ENCODE results near the gene PIK3C2A.

Gene PIK3C2A

DNA sequence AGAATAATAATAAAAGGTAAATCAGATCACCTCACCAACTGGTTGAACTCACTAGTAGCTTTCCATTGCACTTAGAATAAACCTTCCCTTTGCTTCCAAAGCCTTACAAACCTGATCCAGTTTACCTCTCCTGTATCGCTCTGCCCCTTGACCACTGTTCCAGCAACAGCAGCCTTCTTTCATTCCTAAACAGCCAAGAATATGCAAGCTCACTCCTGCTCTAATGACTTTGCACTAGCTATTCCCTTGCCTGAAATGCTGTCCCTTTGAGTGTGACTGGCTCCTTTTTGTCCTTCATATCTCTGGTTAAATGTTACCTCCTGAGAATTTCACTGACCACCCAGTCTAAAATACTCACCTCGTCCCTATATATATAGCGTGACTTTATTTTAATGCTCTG is 9.6 kb upstream of the PIK3C2A start:
- no peak for DNase-seq (ENCODE audit: low read depth)

DNA sequence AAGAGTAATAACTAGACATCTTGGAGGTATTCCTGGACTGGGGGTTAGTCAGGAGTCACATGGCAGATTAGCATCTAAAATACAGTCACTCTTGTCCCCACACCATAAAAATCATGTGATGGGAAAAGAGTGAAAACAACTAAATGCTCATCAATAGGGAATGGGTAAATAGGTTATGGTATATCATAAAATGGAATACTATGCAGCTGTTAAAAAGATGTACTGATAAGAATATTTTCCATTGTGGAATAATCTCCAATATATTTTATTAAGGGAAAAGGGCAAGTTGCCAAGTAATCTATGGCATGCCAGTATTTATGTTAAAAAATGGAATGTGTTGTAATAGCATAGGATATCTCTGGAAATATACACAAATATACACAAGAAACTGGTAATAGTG is 6.6 kb upstream of the PIK3C2A start:
- no peak for DNase-seq (ENCODE audit: low read depth)

DNA sequence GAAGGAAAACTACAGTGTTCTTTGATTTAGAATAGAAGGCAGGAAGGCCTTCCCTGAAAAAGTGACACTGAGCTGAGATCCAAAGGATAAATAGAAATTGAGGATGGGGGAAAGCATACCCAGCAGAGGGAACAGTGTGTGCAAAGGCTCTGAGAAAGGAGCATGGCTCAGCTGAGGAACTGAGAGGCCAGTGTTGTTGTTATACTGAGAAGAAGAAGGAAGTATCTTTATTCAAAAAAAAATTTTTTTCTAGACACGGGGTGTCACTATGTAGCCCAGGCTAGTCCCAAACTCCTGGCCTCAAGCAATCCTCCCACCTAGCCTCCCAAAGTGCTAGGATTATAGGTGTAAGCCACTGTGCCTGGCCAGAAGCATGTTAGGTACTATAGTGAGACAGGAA is 3.5 kb upstream of the PIK3C2A start:
- no peak for DNase-seq (ENCODE audit: low read depth)

DNA sequence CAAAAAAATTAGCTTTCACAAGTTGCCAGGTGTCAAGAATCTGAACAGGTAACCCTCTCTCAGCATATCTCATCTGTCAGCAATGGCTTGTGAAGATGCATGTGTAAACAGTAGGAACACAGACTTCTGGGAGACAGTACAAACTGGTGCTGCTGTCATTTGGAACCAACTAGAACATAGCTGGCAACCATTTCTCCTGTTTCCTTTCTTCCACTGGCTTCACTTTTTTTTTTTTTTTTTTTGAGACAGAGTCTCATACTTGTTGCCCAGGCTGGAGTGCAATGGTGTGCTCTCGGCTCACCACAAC is 2.1 kb upstream of the PIK3C2A start:
- no peak for DNase-seq (ENCODE audit: low read depth)

DNA sequence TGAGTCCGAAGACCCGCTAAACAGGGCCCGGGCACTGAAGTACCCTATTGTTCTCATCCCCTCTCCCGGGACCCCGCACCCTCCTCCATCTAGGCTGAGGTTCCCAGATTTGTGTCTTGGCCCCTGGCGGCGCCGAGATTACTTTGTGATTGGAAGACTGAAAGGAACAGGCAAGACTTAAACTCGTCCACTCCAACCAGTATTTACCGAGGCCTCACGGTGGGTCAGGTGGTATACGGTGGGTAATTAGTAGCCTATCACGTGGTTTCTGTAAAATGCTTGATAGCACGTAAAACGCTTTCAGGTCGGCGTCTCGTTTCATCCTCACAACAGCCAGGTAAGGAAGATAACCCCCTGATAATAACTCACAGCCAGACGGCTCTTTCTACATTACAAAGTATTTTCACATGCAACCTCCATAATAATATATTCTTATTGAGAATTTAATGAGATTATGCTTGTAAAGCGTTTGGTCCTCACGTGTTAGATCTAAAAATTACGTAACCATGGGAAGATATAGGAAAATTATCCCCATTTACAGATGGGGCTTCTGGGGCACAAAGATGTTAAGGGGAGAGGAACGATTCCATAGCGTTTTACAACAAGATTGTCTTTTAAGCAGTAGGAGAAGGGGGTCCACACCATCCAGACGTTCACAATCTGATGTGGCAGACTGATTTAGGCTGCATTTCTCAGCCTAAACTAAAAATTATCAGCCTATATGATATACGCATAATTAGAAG is 642 bp upstream of the PIK3C2A start:
- DNase-seq (ENCODE audit: low read depth) = no peak

DNA sequence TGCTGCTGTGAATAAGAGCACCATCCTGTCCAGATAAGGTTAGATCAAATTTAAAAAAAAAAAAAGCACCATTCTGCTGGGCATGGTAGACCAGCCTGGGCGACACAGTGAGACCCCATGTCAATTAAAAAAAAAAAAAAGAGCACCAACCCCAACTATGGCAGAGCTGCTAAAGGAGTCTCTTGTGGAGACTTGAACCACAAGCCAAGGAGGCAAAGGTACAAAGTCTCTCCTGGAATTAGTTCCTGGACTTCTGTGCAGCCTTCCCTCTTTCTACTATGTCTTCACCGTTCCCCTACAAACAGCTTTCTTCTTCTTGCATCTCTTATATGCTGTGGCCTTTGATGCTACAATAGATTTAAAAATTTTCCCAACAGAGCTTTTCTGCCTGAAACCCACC is 1.3 kb downstream of the PIK3C2A start:
- no peak for DNase-seq (ENCODE audit: low read depth)

DNA sequence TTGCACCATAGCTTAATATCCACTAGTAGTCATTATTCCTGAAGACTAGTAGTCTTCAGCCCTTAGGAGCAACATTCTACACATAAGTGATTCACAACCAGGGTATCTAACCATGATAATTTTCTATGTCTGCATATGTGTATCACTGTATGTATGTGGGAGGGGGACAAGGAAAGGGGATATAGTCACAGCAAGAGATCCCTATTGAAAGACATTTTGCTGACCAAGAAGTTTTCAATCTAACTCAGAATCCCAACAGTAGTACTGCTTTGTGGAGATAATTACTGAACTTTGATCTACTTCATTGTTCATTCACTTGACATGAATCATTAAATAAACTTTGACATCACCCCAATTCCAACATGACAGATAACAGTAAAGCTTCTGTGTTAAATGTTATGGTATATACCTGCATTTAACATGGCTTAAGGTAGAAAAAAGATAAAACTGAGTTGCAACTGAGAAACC is 10.3 kb downstream of the PIK3C2A start:
- no peak for DNase-seq (ENCODE audit: low read depth)

DNA sequence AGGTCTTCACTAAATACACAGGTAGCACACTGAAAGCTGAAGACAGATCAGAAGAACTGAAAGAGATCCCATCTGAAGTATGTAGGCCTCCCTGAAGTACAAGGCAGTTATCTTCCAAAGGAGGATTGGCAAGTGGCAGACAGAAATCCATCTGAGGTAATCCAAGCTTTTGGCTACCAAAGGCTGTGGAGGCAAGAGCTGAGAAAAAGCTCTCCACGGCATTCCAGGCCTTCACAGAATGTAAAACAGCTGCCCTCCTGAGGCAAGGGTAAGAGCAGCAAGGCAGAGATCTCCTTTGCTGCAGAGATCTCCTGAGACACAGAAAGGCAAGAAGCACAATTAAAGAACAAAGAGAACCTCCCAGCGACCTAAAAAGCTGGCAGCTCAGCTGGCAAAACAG is 19.1 kb downstream of the PIK3C2A start:
- no peak for DNase-seq (ENCODE audit: low read depth)

DNA sequence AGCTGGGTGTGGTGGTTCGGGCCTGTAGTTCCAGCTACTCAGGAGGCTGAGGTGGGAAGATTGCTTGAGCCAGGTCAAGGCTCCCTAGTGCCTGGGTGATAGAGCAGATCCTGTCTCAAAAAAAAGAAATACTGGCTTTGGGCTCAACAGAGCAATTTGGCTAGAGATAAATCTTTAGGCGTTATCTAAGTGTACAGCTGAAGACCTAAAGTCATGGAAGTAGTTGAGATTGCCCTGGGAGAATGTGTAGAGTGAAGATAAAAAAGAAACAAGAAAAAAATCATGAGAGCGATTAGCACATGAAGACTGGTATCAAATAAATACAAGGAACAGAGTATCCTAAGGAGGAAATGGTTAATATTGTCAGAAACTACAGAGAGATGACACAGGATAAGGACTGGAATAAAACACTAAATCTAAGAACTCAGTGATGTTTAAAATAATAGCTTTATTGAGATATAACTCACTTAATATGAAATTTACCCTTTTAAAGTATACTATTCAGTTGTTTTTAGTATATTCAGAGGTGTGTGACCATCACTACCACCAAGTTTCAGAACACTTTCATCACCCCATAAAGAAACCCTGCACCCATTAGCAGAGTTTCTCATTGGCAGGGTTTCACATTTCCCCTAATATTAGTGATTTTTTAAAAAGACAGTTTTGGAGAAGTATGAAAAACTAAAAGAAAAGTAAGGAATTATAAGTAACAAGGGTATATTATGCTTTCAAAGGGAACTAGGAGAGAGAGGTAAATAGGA is 20.7 kb downstream of the PIK3C2A start:
- DNase-seq (ENCODE audit: low read depth) = no peak

DNA sequence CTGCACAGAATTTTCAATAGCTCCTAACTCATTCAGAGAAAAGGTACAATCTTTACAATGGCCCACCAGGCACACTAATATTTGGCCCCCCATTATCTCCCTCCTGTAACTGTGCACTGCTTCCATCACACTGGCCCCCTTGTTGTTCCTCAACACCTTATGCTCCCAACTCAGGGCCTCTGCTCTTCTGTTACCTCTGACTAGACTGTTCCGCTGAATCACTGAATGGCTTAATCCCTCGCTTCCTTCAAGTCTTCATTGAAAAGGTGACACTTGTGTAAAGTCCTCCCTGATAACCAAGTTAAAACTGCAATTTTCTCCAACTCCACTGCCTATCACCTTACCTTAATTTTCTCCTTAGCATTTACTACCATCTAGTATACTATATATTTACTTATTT is 21.8 kb downstream of the PIK3C2A start:
- no peak for DNase-seq (ENCODE audit: low read depth)

DNA sequence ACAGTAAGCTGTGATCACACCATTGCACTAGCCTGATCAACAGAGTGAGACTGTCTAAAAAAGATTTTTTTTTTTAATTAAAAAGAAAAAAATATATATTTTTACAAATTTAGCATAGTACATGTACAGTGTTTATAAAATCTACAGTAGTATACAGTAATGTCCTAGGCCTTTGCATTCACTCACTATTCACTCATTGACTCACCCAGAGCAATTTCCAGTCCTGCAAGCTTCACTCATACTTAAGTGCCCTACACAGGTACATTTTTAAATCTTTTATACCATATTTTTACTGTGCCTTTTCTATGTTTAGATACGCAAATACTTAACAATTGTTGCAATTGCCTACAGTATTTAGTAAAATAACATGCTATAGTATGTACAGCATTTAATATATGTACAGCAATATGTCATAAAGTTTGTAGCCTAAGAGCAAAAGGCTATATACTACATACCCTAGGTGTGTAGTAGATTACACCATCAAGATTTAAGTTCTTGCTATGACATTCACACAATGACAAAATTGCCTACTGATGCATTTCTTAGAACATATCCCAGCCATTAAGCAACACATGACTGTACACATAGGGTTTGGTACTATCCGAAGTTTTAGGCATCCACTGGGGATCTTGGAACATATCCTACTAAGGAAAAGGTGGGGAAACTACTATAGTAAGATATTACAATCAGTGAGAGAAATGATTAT is 22.8 kb downstream of the PIK3C2A start:
- DNase-seq (ENCODE audit: low read depth) = no peak

DNA sequence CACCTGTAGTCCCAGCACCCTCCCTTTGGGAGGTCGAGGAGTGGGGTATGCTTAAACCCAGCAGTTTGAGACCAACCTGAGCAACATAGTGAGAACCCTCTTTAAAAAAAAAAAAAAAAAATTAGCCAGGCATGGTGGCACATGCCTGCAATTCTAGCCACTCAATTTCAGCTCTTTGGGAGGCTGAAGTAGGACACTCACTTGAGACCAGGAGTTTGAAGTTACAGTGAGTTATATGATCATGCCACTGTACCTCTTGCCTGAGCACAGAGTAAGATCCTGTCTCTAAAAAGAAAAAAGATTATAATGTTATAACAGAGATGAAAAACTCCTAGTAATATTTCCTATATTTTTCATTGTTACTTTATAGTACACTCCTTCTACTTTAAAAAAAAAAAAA is 23.9 kb downstream of the PIK3C2A start:
- no peak for DNase-seq (ENCODE audit: low read depth)

DNA sequence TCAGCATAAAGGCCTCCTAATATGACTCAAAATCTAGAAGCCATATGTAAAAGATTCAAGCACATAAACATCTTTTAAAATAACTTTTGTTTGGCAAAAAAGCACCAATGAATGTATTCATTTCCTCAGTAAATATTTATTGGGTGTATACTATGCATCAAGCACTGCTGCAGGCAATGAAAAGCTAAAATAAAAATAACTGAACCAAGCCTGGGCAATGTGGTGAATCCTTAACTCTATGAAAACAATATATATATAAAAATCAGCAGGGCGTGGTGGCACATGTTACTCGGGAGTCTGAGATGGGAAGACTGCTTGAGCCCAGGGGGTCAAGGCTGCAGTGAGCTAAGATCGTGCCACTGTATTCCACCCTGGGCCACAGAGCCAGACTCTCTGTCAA is 27.8 kb downstream of the PIK3C2A start:
- no peak for DNase-seq (ENCODE audit: low read depth)

DNA sequence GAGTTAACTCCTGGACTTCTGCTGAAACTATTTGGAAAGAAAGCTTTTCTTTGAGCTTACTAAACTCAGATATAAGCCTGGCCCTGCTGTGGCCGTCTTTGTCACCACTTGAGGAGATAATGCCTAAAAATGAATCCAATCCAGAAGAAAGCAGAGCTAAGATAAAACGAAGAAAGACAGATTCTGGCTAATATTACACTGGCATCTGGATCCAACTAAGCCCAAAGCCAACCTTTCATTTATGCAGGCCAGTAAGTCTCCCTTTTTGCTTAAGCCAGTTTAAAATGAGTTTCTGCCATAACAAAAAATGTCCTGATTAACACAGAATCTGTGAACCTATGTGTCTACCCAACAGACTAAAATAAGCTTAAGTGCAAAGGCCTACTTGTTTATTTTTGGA is 34.5 kb downstream of the PIK3C2A start:
- no peak for DNase-seq (ENCODE audit: low read depth)

DNA sequence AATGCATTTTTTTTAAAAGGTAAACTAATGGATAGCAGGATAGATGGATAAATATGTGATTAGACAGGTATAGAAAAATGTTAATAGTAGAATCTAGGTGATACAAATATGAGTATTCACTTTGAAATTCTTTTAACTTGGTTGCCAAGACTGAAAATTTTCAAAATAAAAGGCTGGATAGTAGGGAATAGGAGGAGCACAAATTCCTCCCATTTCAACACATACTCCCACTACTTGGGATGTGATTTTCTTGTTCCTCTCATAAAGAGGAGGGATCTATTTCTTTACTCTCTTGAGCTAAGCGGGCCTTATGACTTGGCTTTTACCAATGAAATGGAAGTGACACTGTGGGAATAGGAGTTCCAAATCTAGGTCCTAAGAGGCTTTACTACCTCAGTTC is 35.9 kb downstream of the PIK3C2A start:
- no peak for DNase-seq (ENCODE audit: low read depth)

DNA sequence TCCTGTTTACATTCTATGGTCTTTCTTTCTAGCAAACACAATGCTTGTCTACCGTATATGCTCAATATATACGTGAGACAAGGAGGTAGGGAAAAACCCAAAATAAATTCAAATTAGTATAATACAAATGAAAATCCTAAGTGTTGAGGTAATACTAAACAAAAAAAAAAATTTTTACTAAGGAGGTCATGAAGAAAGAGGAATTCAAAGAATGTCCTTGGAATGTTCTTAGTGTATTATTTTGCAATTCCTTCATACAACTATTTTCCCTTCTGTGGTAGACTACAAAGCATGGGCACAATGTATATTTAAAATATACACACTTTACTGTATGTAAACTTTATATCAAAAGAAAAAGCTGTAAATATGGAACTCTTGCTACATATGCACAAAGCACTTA is 36.4 kb downstream of the PIK3C2A start:
- DNase-seq (ENCODE audit: low read depth) = no peak

DNA sequence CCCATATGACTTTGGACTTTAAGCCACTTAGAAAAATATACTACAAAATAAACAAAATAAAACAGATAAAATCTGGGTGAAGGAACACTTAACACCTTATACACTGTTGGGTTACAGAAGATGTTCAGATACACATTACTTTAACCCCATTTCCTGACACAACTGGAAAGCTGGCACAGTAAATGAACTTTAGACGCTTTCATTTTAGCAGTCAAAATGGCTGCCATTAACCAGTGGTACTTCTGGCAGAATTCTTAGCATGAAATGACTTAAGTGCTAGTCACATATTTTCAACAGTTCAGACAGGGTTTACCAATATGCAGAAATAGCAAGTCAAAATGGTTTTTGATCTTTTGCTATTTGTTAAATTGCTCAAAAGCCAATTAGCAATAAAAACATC is 37.9 kb downstream of the PIK3C2A start:
- DNase-seq (ENCODE audit: low read depth) = no peak

DNA sequence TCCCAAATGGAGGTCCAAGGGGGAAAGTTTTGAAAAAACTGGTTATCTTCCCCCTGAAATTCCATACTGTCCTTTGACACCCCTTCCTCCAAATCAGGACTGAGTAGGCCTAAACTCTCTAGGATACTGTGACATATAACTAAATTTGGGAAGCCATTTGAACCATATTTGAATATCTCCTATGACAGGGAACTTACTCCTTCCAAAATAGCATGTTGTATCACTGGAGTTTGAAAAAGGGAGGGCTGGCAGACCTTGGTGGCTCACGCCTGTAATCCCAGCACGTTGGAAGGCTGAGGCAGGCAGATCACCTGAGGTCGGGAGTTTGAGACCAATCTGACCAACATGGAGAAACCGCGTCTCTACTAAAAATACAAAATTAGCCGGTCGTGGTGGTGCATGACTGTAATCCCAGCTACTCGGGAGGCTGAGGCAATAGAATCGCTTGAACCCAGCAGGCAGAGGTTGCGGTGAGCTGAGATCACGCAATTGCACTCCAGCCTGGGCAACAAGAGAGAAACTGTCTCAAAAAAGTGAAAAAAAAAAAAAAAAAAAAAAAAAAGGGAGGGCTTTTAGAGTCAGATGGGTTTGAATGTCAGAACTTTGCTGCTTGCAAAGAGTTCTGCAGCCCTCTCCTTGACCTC is 42.4 kb downstream of the PIK3C2A start:
- no peak for DNase-seq (ENCODE audit: low read depth)

DNA sequence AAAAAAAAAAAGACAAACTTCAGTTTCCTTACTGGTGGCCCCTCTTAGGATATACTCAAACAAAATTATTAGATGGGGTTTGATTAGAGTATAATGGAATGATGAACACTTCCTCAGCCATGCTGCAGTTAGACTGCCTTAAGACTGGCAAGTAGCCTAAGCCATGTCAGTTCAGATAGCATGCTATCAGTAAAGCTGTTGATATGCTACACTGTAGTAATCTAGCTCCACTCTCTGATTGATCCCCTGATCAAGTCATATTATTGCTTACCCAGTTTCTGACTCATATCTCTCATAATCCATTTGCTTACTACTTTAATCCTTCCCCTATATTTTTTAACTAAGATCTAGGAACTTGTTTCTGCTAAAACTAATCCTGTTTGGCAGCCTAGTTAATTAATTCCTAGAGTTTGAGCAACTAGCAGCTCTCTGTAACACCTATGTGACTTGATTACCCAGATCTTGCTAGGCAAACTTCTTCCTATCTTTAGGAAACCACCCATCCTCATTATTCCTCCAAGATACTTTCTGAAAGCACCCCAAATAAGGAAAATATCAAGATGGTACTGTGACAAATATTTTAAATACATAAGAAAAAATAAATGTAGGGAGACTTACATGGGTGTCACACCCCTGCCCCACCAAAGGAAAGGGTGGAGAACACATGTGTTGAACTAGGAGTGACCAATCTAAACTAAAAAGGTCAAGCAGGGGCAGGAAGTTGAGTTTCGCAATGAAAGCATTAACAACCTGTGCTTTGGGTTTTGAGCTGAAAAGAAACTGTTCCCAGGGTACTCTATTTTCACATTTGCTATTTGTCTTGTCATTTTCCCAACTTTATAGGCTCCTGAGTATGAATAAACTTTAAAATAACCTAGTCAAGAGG is 43.2 kb downstream of the PIK3C2A start:
- peak; percentile 6 for DNase-seq (ENCODE audit: low read depth)

DNA sequence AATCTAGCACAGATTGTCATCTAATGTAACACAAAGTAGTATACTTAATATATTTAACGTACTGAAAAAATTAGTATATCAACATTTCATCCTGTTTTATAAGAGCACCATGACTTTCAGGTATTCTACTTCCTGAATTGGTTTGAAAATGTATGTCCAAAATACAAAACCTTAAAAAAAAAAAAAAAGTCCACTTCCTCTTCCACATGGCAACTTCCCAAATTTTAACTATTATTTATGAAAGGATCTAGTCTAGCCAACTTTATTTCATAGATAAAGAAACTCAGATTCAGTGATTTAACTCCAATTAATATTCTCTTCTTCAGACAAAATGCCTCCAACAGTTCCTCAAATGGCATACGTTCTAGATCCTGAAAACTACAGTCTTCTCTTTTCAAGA is 44.0 kb downstream of the PIK3C2A start:
- DNase-seq (ENCODE audit: low read depth) = no peak

DNA sequence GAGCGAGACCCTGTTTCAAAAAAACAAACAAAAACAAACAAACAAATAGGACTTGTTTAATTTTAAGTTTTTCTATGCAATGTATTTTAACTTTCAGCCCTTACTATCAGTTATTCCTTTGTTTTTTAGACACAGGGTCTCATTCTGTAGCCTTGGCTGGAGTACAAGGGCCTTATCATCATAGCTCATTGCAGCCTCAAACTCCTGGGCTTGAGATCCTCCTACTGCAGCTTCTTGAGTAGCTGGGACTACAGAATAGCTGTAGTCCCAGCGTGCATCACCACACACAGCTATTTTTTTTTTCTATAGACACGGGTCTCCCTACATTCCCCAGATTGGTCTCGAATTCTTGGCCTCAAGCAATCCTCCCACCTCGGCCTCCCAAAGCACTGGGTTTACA is 44.5 kb downstream of the PIK3C2A start:
- no peak for DNase-seq (ENCODE audit: low read depth)

DNA sequence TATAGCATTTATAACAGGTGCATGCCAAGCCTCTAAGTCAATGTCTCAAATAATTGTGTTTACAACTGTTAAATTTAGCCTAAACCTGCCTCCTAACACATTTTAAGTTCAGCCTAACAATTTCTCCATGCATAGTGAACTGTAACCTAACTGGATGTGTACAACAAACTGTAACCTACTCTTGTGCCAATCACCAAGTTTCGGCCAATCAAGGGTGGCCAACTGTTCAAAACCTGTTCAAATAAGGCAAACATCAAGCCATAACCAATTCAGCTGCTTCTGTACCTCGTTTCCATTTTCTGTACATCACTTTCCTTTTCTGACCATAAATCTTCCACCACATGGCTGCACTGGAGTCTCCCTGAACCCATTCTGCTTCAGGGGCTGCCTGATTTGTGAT is 45.4 kb downstream of the PIK3C2A start:
- DNase-seq (ENCODE audit: low read depth) = no peak

Data from stromal cell of bone marrow (primary cell).